ENCODE results near the gene MAP4.

Gene MAP4

DNA sequence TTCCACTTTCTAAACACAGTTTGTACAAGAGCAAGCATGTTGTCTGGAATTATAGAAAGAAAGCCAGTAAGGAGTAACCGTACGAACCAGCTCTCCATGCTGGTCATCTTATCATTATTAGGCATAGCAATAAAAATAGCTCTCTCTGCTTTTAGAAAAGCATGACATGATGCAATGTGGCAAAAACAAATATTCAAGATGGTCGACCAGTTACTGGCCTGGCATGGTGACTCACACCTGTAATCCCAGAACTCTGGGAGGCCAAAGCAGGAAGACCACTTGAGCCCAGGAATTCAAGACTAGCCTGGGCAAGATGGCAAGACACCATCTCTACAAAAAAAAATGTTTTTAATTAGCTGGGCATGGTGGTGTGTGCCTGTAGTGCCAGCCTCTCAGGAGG, 2.6 kb upstream of the MAP4 start:
- no peaks in the 10 kb centered on the region for H3K36me3 ChIP-seq (ENCODE audit: control insufficient read depth in 2 of 2, insufficient read depth in 1 of 2, low read length in 2 of 2)
- peaks cover 10% of the 10 kb centered on the region for H3K4me1 ChIP-seq (ENCODE audit: control insufficient read depth, insufficient read depth, low read length)
- H3K4me3 ChIP-seq (ENCODE audit: low read depth, low read length) = no peak overlapping the region
- ChIA-PET POLR2A (interaction anchor here (0.6 to 1.2 kb wide), 2 partner anchors 14 to 70 kb away, joined by 3 read pairs; no protein-coding TSS in a partner anchor), CTCF (interaction anchor here (0.7 kb wide), 1 partner anchor 594 kb away, joined by 3 read pairs; no protein-coding TSS in a partner anchor)
- H3K9me3 ChIP-seq (ENCODE audit: control insufficient read depth, insufficient read depth, low read depth, low read length) = no peaks in the 10 kb centered on the region
- TF ChIP-seq ZBTB17 (tag by site-specific recombination; IDR thresholded peaks at IDR 0.05) = peak; percentile 21; the same call in 1 of the 2 replicates
- no peak for TF ChIP-seq GLI4 (tag by site-specific recombination; IDR thresholded peaks at IDR 0.05)
- no peak for TF ChIP-seq ZNF121 (tag by site-specific recombination; IDR thresholded peaks at IDR 0.05)
- peak; percentile 11; the same call in 1 of the 2 replicates for TF ChIP-seq ZNF629 (tag by site-specific recombination; IDR thresholded peaks at IDR 0.05)
- TF ChIP-seq, protein P1, sequence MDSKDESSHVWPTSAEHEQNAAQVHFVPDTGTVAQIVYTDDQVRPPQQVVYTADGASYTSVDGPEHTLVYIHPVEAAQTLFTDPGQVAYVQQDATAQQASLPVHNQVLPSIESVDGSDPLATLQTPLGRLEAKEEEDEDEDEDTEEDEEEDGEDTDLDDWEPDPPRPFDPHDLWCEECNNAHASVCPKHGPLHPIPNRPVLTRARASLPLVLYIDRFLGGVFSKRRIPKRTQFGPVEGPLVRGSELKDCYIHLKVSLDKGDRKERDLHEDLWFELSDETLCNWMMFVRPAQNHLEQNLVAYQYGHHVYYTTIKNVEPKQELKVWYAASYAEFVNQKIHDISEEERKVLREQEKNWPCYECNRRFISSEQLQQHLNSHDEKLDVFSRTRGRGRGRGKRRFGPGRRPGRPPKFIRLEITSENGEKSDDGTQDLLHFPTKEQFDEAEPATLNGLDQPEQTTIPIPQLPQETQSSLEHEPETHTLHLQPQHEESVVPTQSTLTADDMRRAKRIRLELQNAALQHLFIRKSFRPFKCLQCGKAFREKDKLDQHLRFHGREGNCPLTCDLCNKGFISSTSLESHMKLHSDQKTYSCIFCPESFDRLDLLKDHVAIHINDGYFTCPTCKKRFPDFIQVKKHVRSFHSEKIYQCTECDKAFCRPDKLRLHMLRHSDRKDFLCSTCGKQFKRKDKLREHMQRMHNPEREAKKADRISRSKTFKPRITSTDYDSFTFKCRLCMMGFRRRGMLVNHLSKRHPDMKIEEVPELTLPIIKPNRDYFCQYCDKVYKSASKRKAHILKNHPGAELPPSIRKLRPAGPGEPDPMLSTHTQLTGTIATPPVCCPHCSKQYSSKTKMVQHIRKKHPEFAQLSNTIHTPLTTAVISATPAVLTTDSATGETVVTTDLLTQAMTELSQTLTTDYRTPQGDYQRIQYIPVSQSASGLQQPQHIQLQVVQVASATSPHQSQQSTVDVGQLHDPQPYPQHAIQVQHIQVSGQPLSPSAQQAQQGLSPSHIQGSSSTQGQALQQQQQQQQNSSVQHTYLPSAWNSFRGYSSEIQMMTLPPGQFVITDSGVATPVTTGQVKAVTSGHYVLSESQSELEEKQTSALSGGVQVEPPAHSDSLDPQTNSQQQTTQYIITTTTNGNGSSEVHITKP (tag by site-specific recombination; IDR thresholded peaks at IDR 0.05) = no peak
- no peak for TF ChIP-seq ZNF341 (tag by site-specific recombination; IDR thresholded peaks at IDR 0.05; ENCODE audit: low read depth)
- no peak for TF ChIP-seq ZSCAN30 (tag by site-specific recombination; IDR thresholded peaks at IDR 0.05)
- H3K27ac ChIP-seq (ENCODE audit: extremely low read depth, low read depth, low read length) = no peak overlapping the region

GRCh38 chr3:48015431-48016180, 610 bp downstream of the MAP4 start:
- ChIA-PET CTCF (interaction anchor here (0.6 to 1.1 kb wide), 3 partner anchors 25 to 167 kb away, joined by 3 read pairs; no protein-coding TSS in a partner anchor), POLR2A (no interaction called here)
- no peak overlapping the region for H3K27ac ChIP-seq (ENCODE audit: extremely low read depth, low read depth, low read length)
- no peak overlapping the region for H3K4me3 ChIP-seq (ENCODE audit: low read depth, low read length)
- TF ChIP-seq WT1 (tag by site-specific recombination; IDR thresholded peaks at IDR 0.05) = peak; percentile 33; the same call in 1 of the 2 replicates
- no peak for TF ChIP-seq ZXDB (tag by site-specific recombination; IDR thresholded peaks at IDR 0.05)
- no peak for TF ChIP-seq ZNF433 (tag by site-specific recombination; IDR thresholded peaks at IDR 0.05; ENCODE audit: low read depth)
- no peak for TF ChIP-seq ZNF266 (tag by site-specific recombination; IDR thresholded peaks at IDR 0.05; ENCODE audit: low read depth)
- TF ChIP-seq ATF2 (tag by site-specific recombination; IDR thresholded peaks at IDR 0.05; ENCODE audit: low read depth) = no peak
- no peak for TF ChIP-seq ZNF274 (IDR thresholded peaks at IDR 0.05; ENCODE audit: low read length)
- TF ChIP-seq ZNF274 (tag by site-specific recombination; IDR thresholded peaks at IDR 0.05; ENCODE audit: borderline replicate concordance) = no peak
- TF ChIP-seq, protein P2, sequence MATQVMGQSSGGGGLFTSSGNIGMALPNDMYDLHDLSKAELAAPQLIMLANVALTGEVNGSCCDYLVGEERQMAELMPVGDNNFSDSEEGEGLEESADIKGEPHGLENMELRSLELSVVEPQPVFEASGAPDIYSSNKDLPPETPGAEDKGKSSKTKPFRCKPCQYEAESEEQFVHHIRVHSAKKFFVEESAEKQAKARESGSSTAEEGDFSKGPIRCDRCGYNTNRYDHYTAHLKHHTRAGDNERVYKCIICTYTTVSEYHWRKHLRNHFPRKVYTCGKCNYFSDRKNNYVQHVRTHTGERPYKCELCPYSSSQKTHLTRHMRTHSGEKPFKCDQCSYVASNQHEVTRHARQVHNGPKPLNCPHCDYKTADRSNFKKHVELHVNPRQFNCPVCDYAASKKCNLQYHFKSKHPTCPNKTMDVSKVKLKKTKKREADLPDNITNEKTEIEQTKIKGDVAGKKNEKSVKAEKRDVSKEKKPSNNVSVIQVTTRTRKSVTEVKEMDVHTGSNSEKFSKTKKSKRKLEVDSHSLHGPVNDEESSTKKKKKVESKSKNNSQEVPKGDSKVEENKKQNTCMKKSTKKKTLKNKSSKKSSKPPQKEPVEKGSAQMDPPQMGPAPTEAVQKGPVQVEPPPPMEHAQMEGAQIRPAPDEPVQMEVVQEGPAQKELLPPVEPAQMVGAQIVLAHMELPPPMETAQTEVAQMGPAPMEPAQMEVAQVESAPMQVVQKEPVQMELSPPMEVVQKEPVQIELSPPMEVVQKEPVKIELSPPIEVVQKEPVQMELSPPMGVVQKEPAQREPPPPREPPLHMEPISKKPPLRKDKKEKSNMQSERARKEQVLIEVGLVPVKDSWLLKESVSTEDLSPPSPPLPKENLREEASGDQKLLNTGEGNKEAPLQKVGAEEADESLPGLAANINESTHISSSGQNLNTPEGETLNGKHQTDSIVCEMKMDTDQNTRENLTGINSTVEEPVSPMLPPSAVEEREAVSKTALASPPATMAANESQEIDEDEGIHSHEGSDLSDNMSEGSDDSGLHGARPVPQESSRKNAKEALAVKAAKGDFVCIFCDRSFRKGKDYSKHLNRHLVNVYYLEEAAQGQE (tag by site-specific recombination; IDR thresholded peaks at IDR 0.05) = no peak
- no peak for TF ChIP-seq ZNF843 (tag by site-specific recombination; IDR thresholded peaks at IDR 0.05)
- peaks cover 13% of the 10 kb centered on the region for H3K4me1 ChIP-seq (ENCODE audit: control insufficient read depth, insufficient read depth, low read length)
- H3K9me3 ChIP-seq (ENCODE audit: control insufficient read depth, insufficient read depth, low read depth, low read length) = no peaks in the 10 kb centered on the region
- no peaks in the 10 kb centered on the region for H3K36me3 ChIP-seq (ENCODE audit: control insufficient read depth in 2 of 2, insufficient read depth in 1 of 2, low read length in 2 of 2)

Data from HEK293 (cell line).